ENCODE measurements around the gene PBOV1.

Gene PBOV1

DNA sequence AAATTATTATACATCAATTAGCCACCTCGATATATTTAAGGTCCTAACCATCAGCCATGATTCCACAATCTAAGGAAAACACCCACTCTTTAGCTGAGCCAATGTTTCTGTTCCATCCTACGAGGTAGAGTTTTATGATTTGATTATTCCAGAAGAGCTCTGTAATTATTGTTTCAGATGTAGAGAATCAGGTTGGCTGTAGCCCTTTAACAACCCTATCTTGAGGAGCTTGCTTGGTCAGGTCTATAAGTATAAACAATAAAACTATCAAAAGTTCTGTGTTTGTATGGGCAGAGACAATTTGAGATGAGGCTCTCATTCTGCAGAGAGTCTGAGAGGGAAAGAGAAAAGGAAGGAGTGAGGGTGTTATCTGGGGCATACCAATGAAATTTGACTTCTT is at the start of gene PBOV1:
Gene PBOV1, minus strand, starts transcription at position 43 of the 400 bp plus-strand sequence. CDS start 96 bp downstream, outside the sequence.
- DNase-seq = no peak

DNA sequence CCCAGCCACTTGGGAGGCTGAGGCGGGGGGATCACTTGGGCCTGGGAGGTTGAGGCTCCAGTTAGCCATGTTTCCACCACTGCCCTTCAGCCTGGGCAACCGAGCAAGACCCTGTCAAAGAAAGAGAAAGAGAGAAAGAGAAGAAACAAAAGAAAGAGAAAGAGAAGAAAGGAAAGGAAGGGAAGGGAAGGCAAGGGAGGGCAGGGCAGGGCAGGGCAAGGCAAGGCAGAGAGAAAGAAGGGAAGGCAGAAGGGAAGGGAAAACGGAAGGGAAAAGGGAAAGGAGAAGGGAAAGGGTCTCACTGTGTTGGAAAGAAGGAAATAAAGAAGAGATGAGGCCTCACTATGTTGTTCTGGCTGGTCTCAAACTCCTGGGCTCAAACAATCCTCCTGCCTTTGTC is 47.8 kb upstream of the PBOV1 start:
- DNase-seq = no peak

DNA sequence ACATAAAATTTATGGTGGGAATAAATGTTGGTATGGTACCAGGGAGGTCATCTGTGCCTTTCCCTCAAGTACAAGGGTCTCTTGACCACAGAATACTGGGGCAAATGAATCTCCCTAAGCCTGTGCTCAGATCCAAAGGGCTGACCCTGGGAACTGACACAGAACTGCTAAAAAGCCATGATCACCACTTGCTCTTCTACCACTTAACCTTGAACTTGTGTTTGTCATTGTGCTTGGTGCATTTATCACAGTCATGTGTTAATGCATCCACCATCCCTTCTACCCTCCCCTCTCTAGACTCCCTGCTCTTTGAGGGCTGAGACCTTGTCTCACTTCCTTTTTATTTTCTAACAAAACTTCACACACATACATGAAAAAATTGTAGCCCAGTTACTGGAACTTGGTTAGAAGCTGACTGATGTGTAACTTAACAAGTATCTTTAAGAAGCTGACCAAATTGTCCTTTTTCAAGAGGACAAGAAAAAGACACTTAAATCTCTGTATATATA is 46.1 kb upstream of the PBOV1 start:
- DNase-seq = no peak

DNA sequence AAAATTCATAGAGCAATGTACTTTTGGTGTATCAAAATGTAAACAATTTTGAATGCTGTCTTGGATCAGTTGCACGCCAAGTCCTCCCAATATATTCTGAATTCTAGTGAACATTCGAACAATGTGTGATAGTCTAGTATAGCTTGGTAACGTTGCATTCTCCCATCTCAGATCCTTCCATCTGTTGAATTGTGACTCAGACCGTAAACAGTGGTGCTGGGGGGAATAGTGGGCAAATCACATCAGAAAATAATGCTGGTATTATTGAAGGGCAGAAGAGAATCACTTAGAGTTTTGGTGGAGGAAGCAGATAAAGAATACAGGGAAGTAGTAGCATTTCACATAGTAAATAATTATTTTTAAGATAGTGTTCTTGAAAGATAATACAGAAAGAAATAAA is 45.7 kb upstream of the PBOV1 start:
- no peak for DNase-seq

DNA sequence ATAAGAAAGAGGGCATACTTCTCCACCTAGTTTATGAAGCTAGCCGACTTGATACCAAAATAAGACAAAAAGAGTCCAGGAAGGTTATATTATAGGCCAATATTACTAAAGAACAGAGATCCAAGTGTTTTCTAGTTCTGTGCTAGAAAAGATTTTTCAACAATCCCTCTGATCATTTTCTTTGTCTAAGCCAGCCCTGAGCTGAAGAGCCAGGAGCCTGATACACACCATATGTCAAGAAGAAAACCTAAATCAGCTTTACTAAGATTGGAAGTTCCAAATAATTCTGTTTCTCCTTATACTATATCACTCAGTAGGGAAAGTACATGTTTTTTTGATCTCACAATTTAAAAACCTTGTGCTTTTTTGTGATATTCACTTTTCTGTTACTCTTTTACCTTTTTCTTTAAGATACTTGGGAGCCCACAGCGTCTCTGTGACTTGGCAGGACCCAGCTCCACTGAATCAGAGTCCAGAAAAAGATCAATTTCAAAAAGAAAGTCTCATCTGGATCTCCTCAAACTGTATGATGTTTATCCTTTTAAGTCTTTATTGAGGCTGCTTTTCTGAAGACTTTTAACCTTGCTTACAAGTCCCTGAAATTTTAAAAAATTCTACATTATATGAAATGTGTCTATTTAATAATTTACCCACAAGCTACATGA is 43.0 kb upstream of the PBOV1 start:
- no peak for DNase-seq

DNA sequence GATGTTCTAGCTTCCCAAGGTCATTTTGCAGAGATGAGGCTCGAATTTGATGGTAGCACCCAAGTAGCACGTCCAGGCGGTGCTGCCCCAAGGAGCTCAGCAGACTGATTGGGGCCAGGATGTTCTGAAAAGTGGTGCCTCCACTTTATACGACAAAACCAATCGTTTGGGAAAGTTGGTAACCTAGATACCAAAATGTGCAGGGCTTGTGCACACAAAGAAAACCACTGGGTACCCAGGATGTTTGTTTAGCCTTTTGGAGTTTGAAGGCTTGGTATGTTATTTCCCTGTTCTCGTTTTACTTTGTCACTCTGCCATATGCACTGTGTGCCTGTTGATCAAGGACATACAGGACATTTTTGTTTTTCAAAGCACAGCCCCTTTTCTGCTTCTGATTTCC is 40.7 kb upstream of the PBOV1 start:
- DNase-seq = no peak

DNA sequence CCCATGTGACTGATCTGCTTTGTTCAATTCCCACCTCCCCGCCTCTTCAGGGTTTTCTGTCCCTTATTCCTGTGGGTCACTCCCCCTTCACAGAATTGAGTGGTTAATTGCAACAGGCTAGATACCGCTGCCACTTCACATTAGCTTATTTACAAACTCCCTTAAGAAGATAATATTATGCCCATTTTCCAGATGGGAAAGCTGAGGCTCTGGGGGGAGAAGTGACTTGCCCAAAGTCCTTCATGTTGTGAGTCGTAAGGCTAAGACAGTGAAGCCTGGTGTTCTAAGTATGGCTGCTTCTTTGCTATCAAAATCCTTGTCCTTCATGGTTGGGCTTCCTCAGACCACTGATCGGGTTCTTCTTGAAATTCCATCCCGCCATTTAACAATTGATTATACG is 39.9 kb upstream of the PBOV1 start:
- DNase-seq = no peak

DNA sequence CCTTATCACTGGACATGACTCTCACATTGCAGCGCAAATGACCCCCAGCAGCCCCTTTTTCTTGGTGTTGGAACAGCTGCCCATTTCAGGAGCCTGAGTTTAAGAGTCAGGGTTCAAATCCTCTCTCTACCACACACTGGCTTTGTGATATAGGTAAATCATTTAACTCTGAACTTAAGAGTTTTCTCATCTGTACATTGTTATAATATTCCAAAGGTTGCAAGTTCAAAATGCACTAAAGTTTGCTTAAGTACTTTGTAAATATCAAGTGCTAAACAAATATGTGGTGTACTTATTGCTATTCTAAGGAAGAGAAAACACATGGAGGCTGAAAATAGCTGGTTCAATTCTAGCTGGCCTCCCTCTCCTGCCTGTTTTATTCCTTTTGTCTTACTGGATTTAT is 39.3 kb upstream of the PBOV1 start:
- DNase-seq = no peak

DNA sequence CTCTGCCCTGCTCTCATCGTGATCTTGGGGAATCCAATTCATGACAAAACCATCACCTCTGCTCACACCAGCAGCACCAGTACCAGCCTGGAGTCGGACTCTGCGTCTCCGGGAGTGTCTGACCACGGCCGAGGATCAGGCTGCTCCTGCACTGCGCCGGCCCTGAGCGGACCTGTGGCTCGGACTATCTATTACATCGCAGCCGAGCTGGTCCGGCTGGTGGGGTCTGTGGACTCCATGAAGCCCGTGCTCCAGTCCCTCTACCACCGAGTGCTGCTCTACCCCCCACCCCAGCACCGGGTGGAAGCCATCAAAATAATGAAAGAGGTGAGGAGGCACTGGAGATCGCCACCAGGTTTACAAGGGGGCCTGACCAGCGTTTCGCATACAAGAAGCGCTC is 37.2 kb upstream of the PBOV1 start:
- DNase-seq = no peak

DNA sequence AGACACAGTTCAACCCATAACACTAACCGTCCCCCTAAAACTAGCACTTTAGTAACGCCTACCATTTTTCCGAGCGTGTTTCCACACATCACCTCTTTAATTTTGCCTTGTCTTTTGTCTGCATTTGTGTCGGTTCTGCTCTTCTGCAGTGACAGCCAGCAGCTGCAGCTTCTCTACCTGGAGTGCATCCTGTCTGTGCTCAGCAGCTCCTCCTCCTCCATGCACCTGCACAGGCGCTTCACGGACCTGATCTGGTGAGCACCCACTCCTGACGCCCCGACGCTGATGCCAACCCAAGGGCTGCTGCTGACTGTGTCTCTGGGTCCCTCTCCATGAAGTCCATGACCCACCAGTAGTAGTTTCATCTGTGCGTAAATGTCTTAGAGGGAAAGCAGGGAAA is 35.4 kb upstream of the PBOV1 start:
- no peak for DNase-seq

DNA sequence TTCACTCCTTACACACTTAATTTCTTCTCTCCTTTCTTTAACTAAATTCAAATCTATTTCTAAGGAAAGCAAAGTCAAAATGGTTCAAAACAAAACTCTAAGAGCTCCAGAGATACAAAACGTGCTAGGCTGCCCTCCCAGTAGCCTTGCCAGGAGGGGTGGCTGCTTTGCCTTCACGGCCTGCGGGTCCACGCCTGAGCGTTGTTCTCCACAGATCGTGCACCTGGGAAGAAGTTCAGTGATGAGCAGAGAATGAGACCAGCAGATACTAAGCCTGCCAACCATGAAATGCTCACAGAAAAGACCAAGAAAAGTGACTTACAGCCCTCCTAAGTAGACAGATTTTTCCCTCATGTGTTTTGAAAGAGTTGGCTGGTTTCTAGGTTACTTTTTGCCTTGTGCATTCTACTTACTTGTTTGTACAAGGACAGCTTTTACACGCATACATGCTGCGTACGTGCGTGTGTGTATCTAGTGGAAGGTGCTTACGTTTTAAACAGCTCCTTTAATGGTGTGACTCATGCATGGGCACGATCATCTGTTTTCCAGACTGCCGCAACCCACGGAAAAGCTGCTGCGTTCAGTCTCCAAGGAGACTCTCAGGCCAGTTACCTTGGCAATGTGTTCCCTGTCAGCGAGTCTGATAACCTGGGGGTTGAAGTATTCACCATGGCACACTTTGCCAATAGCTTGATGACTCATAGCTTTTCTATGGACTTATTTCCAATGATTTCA is 32.4 kb upstream of the PBOV1 start:
- no peak for DNase-seq

DNA sequence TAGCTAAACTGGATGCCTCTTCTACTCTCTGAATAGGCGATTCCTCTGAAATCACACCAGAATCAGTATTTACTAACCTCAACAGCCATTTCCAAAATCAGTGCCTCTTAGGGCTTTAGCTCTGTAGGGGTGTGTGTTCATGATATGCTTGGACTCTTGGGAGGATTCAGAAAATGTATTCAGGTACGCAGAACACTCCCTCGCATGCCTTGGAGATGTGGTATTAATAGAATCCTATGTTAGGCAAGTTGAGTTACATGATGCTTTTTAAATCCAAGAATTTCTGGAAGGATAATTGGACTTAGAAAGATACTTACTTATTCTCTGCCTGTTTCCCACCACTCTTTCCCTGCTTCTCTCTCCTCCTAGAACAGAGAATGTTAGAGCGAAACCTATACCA is 31.8 kb upstream of the PBOV1 start:
- DNase-seq = no peak

DNA sequence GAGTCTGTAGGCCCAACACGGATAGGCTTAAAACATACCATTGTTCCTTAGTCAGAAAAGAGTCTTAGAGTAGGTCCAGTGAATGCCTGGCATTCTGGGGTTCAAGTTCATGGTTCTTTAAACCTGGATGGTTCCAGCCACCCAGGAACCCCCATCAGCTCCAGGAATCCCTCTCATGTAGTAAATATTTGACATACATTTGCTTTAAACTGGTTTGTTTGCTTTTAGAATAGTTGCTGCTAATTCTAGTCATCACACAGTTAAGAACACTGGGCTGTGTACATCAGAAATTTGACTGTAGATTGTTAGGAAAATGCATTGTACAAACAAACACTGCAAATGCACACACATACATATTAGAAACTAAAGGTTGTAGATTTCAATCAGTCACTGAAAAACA is 30.6 kb upstream of the PBOV1 start:
- DNase-seq = no peak

DNA sequence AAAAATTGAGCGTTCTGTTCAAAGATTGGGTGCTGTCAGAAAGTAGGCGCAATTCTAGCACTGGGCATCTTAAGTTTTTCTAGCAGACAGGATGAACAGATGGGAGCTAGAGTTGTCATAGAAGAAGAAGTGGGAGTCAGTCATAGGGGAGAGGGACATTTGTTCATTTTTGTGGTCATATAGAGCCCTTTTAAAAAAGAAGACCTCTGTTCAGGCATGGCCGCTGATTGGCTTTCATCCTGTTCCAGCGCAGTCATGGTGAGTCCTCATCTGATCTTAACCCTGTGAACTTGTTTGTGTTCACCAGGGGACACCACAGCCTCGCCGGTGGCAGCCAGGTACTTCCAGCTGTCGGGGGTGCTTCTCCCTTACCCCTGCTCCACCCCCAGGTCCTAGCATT is 29.7 kb upstream of the PBOV1 start:
- DNase-seq = no peak

DNA sequence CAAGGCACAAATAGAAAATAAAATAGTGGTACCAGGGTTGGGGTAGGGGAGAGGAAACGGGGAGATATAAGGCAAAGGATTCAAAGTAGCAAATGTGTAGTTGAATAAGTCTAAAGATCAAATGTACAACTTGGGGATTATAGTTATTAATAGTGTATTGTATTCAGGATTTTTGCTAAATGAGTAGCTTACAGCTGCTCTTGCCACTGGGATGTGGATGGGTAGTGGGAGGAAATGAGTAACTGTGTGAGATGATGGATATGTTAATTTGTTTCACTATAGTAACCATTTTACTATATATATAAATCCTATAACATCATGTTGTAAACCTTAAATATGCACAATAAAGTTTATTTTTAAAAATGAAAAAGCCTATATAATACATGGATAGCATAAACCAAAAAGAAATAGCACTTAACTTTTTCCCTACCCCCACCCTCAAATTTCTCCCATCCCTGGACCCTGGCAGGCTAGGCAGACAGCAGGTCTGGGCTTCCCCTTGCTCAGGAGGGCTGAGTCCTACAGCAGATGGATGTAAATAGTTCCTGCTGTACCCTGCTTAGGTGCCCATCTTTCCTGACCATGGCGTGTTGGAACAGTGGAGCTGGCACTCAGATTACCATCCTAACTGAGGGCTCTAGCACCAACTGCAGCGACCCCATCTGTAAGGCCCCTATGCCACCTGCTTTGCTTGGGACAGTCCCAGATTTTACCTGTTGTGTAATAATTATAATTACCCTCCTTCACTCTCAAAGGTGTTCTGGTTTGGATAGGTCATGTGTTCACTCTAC is 28.6 kb upstream of the PBOV1 start:
- no peak for DNase-seq

DNA sequence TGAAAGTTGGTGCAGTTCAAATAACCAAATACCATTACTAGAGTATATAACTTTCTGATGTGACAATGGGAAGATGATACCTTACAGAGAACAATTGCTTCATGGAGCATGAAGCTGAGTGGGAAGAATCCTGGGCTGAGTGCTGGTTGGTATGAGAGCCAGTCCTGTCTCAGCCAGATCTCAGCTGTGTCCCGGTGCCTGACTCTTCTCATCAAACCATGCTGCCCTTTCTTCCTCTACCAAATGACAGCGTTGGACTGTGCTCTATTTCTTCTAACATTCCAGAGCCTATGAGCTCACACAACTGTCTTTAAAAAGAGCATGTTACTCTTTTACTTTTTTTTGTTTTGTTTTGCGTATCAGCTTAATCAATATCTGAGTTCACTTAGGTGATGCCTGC is 27.5 kb upstream of the PBOV1 start:
- no peak for DNase-seq

DNA sequence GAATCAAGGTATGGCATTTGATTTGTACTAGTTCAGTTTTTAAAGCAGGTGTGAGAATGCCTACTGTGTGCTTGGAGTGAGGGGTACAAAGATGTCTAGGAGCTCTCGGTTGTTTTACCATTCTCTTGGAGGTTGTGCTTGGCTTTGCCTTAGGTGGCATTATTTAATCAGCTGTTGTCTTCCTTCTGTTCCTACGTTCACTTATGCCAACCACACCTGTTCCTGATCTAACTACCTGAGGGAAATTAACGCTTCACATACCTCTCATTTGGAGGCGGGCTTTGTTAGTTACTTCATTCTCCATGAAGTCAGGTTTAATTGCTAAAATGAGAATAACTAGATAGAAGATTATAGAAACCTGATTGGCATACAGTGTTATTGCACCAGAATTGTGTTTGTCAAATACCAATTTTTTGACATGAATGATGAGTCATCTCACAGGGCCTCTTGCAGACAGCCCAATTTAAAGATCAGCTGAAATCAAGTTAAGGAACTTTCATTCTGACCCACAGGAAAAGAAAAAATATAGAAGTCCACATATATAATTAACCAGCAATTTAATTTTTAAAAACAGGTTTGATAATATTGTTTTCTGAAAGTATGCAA is 24.8 kb upstream of the PBOV1 start:
- no peak for DNase-seq

DNA sequence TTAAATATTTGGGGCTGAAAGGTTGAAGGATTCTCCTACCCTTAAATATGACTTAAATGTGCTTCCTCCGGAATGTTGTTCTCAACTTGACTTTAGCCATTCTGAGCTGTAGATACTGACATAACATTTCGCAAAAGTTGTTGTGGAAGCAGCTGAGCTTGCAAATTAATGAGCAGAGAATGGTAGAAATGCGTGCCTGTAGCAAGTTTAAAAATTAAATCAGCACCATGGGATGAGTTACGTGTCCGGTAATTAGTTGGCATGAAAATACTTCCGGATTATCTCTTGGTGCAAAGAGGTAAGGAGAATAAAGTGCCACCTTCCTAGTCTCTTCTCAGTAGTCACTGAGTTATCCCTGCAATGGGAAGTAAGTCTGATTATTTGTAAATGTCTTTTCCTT is 23.6 kb upstream of the PBOV1 start:
- DNase-seq = no peak

DNA sequence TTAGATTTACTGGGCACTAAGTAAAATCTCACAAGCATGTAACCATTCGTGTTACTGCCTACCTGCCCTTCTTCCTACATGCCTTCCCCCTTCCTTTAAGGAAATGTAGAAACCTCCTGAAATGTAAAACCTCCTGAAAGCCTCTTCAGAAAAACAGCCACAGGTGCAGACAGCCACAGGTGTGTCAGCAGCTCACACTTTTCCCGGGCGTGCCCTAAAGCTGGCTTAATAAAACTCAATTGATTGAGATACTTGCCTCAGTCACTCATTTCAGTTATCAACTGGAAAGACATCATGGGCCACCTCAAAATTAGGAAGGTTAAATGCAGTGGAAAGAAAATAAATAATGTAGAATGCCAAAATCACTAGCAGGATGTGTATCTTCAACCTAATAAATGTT is 23.1 kb upstream of the PBOV1 start:
- no peak for DNase-seq

DNA sequence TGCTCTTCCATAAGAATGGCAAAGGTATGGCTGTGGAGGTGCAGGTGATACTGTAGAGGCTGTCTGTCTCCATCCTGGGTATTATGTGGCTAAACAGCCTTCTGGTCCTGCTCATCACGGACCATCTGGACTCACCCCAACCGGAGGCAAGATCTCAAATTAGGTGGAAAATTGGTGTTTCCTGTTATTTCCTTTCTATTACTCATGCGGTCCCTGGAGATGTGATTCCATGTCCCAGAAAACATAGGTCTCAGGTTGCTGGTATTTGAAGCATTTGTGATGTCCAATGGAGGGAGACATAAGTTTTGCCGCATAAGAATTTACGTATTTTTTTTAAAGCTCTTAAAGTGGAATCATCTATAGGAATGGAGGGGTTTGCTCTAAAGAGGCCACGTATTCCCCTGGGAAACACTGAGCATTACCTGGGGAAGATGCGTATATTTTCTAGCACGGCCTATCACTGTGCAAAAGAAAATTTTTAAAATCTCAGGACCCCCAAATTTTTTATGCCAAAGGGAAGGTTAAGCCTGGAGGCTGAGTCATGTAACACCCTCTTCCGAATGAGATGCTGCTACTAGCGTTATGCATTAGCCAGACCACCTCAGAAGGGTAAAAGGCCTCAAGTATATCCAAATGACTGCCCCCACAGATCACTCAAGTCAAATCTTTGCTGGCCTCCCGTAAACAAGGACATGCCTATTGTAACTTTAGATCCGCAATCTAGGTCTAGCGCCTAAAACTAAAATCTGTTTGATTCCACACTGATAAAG is 22.4 kb upstream of the PBOV1 start:
- no peak for DNase-seq

DNA sequence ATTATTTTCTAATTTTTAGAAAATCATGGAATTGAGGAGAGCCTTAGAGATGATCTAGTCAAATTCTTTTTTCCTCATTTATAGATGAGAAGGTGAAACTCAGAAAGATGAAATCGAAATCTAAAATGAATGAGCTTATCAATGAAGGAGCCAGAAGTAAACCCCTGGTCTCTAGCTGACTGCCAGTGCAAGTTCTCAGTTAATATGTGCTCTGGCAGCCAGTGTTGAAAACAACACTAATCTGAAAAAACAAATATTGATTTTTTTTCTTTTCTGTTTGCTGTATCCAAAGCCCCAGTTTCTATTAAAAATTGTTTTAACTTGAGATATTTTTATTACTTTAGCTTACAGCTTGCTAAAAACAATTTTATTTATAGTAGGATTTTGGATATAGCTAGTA is 21.5 kb upstream of the PBOV1 start:
- no peak for DNase-seq

DNA sequence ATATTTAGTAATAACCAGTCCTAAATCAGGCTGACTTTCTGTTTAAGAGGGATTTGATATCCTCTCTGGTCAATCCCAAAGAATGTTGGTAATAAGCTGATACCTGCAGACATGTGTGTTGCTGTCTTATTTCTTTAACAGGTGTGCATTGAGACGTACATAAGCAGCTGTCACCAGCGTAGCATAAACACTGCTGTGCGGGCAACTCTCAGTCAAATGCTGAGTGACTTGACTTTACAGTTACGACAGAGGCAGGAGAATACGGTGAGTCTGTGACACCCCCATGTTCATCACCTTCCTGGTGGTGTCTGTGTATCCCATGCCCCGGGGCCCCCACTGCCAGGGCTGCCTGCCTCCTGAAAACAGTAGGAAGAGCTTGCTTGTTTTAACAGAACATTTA is 20.1 kb upstream of the PBOV1 start:
- no peak for DNase-seq

DNA sequence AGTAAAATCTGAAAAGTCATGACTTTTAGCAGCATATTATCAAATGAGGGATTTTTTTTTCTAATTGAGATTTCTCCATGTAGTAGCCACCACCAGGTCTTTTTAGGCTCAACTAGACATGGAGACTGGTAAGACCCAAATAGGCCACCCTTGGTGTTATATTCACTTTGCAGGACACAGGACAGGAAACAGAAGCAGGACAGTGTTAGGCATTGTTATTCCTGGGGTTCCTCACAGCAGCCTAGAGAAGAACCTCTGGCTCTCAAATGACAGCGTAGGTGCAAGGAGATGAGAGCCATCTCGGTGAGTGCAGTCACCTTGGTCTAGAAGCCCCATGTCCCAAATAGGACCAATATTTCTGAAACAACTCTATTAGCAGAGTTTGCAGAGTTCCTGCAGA is 19.2 kb upstream of the PBOV1 start:
- no peak for DNase-seq

Measured in activated CD8-positive, alpha-beta memory T cell treated with anti-CD3 and anti-CD28 coated beads for 24 hours (primary cell).